Endothelial cell of umbilical vein (primary cell): ENCODE results near the gene PKHD1. TPM values are rescaled to one million over a fixed set of nuclear protein-coding genes. Genes with fewer than 3 reads are reported as not detected.

ENCODE experiments used
- BruUV-seq: library from RNA; stranded (reverse); fragments of 400-500 nt; replicated peaks from 2 replicates; lab custom pipeline; 2021; lab: Mats Ljungman, UMichigan
- CTCF ChIA-PET: fragments of 300-600, 350-600 bp; sonication (Branson Sonifier 250); formaldehyde crosslinking; loops from one replicate; lab custom pipeline; 2021; ENCODE audit warnings: antibody characterized with exemption, inconsistent platforms; lab: Charles Lee
- POLR2A ChIA-PET: fragments of 300-600, 350-600 bp; sonication (Branson Sonifier 250); formaldehyde crosslinking; loops from one replicate; lab custom pipeline; 2021; ENCODE audit warnings: antibody characterized with exemption, inconsistent platforms; lab: Charles Lee
- DNase-seq: peaks from one replicate; pipeline ENCODE4 v3.0.0-alpha.2; 2011; ENCODE audit warnings: low read depth, low spot score
- FAIRE-seq: peaks from 2 replicates; lab custom pipeline; 2011; peaks lifted over from hg19 to GRCh38; lab: Jason Lieb, UNC
- H2AFZ ChIP-seq: 2 replicates; pipeline ENCODE4 v1.6.0; 2012; ENCODE audit warnings: low read depth, low read length, control low read depth, inconsistent platforms
- H3K27ac ChIP-seq: 2 replicates; pipeline ENCODE4 v1.5.1; 2011; ENCODE audit warnings: low read depth, mild to moderate bottlenecking, control low read depth, low read length, moderate library complexity; ENCODE audit not compliant: insufficient read depth
- H3K27me3 ChIP-seq, 2 experiments: 2 replicates each; pipeline versions ENCODE4 v1.6.0 to v1.6.1; 2011; ENCODE audit warnings: low read length in 2 of 2, mixed read lengths in 1 of 2; ENCODE audit not compliant: control insufficient read depth in 2 of 2, insufficient read depth in 2 of 2
- H3K36me3 ChIP-seq, 2 experiments: 2 replicates in 1 of 2; 3 replicates in 1 of 2; pipeline ENCODE4 v1.5.1; 2011; ENCODE audit warnings: low read length in 2 of 2, mild to moderate bottlenecking in 1 of 2, moderate library complexity in 1 of 2; ENCODE audit not compliant: control insufficient read depth in 2 of 2, insufficient read depth in 2 of 2; ENCODE audit errors: extremely low read depth in 1 of 2
- H3K4me1 ChIP-seq: 3 replicates; pipeline ENCODE4 v1.5.1; 2011; ENCODE audit warnings: mild to moderate bottlenecking, low read length; ENCODE audit not compliant: control insufficient read depth, insufficient read depth; ENCODE audit errors: extremely low read depth
- H3K4me2 ChIP-seq: 2 replicates; pipeline ENCODE4 v1.6.1; 2011; ENCODE audit warnings: low read length, control low read depth, mixed read lengths; ENCODE audit not compliant: insufficient read depth
- H3K4me3 ChIP-seq, 3 experiments: fragments of 200-600 bp in 1 of 3; sonication (generic), shearing (Covaris generic) in 1 of 3; replicated peaks in 1 of 3; 2 replicates each; pipeline ENCODE4 v1.5.1; 2011 to 2016; ENCODE audit warnings: control low read depth in 3 of 3, low read length in 3 of 3, mild to moderate bottlenecking in 2 of 3, inconsistent platforms in 1 of 3, low read depth in 1 of 3, moderate library complexity in 1 of 3; ENCODE audit not compliant: insufficient read depth in 1 of 3
- H3K79me2 ChIP-seq: 2 replicates; pipeline ENCODE4 v1.6.0; 2012; ENCODE audit warnings: low read length, inconsistent platforms; ENCODE audit not compliant: control insufficient read depth, insufficient read depth
- H3K9ac ChIP-seq: replicated peaks from 2 replicates; pipeline ENCODE3; 2011; ENCODE audit warnings: low read length, control low read depth; ENCODE audit not compliant: insufficient read depth; ENCODE audit errors: extremely low read depth
- H3K9me1 ChIP-seq: replicated peaks from 3 replicates; pipeline ENCODE4 v1.6.0; 2011; ENCODE audit warnings: mild to moderate bottlenecking, low read length; ENCODE audit not compliant: control insufficient read depth, insufficient read depth; ENCODE audit errors: extremely low read depth
- H3K9me3 ChIP-seq: replicated peaks from 2 replicates; pipeline ENCODE4 v1.5.1; 2012; ENCODE audit warnings: low read length, inconsistent platforms; ENCODE audit not compliant: control insufficient read depth, insufficient read depth
- H4K20me1 ChIP-seq: replicated peaks from 2 replicates; pipeline ENCODE3; 2011; ENCODE audit warnings: mild to moderate bottlenecking, low read length; ENCODE audit not compliant: control insufficient read depth, insufficient read depth; ENCODE audit errors: extremely low read depth
- EZH2 ChIP-seq: IDR thresholded peaks from 2 replicates; pipeline ENCODE4 v1.6.1; 2012; ENCODE audit warnings: borderline replicate concordance, low read depth, mild to moderate bottlenecking, moderate library complexity, low read length, inconsistent platforms; ENCODE audit not compliant: severe bottlenecking
- JUN ChIP-seq: IDR thresholded peaks from 2 replicates; pipeline ENCODE4 v1.6.1; 2011; ENCODE audit warnings: borderline replicate concordance, low read depth; ENCODE audit not compliant: insufficient read length, insufficient read depth
- MYC ChIP-seq: IDR thresholded peaks from one replicate; pipeline ENCODE4 v1.6.1; 2011; ENCODE audit warnings: mild to moderate bottlenecking, low read depth, low read length
- POLR2AphosphoS5 ChIP-seq: IDR thresholded peaks from 2 replicates; pipeline ENCODE4 v1.6.1; 2012; ENCODE audit warnings: low read depth, mild to moderate bottlenecking, control low read depth, low read length, moderate library complexity; ENCODE audit not compliant: insufficient read depth
- dilution Hi-C: fragments of 300-500 bp; cut with MboI; formaldehyde crosslinking; loops from one replicate; pipeline ENCODE4 v1.15.0; 2019; ENCODE audit warnings: low sequenced_read_pairs; ENCODE audit not compliant: extremely low pct_ligation_motif_present
- intact Hi-C: fragments of 100-400 bp; cut with micrococcal nuclease; formaldehyde crosslinking; loops from one replicate; pipeline ENCODE4 v1.10.0; 2022
- polyA plus RNA-seq, 4 experiments: library from polyadenylated mRNA; depleted of rRNA in 3 of 4; stranded (reverse) in 3 of 4; unstranded in 1 of 4; fragments of >200 nt; gene quantifications; 2 replicates each; pipeline versions ENCODE4 v1.2.1 to v1.2.3, GENCODE V29; 2011 to 2012; ENCODE audit warnings: missing spikeins in 1 of 4
- total RNA-seq: library from RNA; stranded (reverse); gene quantifications from 2 replicates; pipeline ENCODE4 v1.2.3, GENCODE V29; 2021
- TF ChIP-seq, protein P1 (sequence below): IDR thresholded peaks from 2 replicates; pipeline ENCODE4 v1.6.1; 2011; ENCODE audit not compliant: insufficient read depth, insufficient read length
- TF ChIP-seq, protein P2 (sequence below), 2 donors: IDR thresholded peaks; 1 replicate in 1 of 2; 2 replicates in 1 of 2; pipeline ENCODE4 v1.5.1; 2011; ENCODE audit warnings: low read length in 2 of 2, mild to moderate bottlenecking in 2 of 2, moderate library complexity in 2 of 2, control low read depth in 1 of 2, inconsistent platforms in 1 of 2, low read depth in 1 of 2; ENCODE audit not compliant: insufficient read depth in 1 of 2; ENCODE audit errors: extremely low read depth in 1 of 2

PKHD1 gene
- total and polyA plus RNA-seq, 2 donors (not counting 3 experiments of a cell fraction or from before 2014, with no cell fraction given), result not detected

DNA sequence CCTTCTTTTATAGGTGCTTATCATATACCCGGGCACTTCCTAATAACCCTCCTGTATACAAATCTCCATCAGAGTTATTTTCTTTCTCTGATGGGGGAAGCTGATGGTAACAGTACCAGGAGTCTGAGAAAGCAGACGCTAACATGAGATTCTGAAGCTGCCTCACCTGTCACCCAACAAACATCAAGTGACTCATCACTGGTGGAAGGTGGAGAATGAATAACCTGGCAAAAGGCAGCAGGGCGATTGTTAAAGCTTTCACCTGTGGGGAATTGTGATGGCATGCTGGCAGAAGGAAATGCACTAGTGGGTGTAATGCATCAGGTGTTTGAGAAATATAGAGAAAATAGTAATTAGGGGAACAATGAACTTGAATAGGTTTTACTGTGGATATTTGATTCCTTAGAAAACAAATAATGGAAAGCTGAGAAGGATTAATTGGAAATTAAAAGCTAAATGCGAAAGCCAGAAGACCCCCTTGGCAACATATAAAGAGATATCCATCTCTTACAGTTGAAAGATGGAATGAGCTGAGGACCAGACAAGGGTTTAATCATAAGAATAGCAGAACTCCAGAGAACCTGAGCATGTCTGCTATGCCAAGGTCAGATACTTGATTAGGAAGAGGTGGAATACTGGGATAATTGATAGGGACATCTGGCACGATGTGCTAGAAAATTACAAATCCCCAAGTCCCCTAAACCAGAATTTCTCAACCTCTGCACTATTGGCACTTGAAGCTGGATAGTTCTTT is 517.1 kb downstream of the PKHD1 start:
- Histone ChIP-seq H4K20me1 (no peaks in the 10 kb centered on the region), H3K4me1 (no peaks in the 10 kb centered on the region), H3K4me2 (no peak overlapping the region), H3K9me1 (no peaks in the 10 kb centered on the region), H3K27me3 (no peaks in the 10 kb centered on the region), H3K4me3 (no peak overlapping the region), H3K79me2 (no peaks in the 10 kb centered on the region), H3K9ac (no peak overlapping the region), H3K36me3 (no peaks in the 10 kb centered on the region), H2AFZ (no peak overlapping the region), H3K9me3 (peaks cover 4% of the 10 kb centered on the region), H3K27ac (no peak overlapping the region)
- CTCF ChIA-PET, result no interaction called here
- TF ChIP-seq, protein P1, sequence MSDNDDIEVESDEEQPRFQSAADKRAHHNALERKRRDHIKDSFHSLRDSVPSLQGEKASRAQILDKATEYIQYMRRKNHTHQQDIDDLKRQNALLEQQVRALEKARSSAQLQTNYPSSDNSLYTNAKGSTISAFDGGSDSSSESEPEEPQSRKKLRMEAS, result no peak
- TF ChIP-seq EZH2 (no peak), POLR2AphosphoS5 (no peak), JUN (no peak), MYC (no peak)
- TF ChIP-seq, protein P2, sequence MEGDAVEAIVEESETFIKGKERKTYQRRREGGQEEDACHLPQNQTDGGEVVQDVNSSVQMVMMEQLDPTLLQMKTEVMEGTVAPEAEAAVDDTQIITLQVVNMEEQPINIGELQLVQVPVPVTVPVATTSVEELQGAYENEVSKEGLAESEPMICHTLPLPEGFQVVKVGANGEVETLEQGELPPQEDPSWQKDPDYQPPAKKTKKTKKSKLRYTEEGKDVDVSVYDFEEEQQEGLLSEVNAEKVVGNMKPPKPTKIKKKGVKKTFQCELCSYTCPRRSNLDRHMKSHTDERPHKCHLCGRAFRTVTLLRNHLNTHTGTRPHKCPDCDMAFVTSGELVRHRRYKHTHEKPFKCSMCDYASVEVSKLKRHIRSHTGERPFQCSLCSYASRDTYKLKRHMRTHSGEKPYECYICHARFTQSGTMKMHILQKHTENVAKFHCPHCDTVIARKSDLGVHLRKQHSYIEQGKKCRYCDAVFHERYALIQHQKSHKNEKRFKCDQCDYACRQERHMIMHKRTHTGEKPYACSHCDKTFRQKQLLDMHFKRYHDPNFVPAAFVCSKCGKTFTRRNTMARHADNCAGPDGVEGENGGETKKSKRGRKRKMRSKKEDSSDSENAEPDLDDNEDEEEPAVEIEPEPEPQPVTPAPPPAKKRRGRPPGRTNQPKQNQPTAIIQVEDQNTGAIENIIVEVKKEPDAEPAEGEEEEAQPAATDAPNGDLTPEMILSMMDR (IDR thresholded peaks at IDR 0.05; ENCODE audit: extremely low read depth in 1 of 2, insufficient read depth in 1 of 2, low read depth in 1 of 2, low read length in 2 of 2), result no peak
- BruUV-seq, result no TSS peak
- dilution Hi-C loops (no loop called here), intact Hi-C loops (loop anchor here (5.0 kb wide), 1 partner anchor 703 kb away; no protein-coding TSS in a partner anchor)
- FAIRE-seq (no peak), DNase-seq (no peak)
- POLR2A ChIA-PET, result no interaction called here
